ENCODE measurements around the gene JPH4.
A peak's percentile ranks its signal among the peaks of the same experiment; 100 is the strongest.

JPH4 gene

GRCh38 chr14:23563473-23564180 is 15.0 kb downstream of the JPH4 start:
- DNase-seq (ENCODE audit: low spot score), result no peak

GRCh38 chr14:23562822-23563472 is 15.6 kb downstream of the JPH4 start:
- DNase-seq (ENCODE audit: low spot score), result peak; percentile 68

DNA sequence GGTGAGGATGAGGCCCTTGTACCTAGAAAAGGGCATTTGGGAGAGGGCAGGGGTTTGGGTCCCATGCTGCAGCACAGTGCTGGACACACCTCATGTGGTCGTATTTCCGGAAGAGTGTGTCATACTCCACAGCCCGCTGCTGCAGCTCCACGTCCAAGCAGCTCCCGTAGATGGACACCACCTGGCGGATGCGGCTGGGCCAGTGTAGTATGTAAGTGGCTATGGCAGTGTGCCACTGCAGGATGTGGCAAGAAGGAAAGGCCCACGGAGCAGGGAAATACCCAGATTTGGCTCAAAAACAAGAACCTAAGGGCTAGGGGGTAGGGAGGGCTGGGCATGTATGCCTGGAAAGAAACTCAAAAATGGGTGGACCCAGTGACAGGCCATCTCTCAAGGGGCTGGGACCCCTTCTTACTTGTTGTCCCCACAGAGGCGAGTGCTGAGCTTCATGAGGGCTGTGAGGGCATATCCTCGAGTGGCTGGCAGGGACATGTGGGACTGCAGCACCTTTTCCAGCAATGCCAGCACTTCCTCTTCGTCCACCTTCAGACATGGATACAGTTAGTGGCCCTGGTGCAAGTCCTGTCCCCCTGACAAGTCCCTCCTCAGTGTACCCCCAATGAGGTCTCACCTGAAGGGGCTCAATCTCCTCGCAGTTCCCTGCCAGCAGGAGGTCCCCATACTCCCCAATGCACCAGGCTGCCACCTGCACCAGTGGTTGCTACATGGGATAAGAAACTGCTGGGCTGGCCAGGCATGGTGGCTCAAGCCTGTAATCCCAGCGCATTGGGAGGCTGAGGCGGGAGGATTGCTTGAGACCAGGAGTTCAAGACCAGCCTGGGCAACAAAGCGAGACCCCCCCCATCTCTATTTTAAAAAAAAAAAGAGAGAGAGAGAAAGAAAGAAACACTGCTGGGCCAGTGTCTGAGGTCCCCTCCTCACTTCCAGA is 16.4 kb downstream of the JPH4 start:
- DNase-seq (ENCODE audit: low spot score), result no peak

GRCh38 chr14:23561259-23561658 is 17.3 kb downstream of the JPH4 start:
- no peak for DNase-seq (ENCODE audit: low spot score)

DNA sequence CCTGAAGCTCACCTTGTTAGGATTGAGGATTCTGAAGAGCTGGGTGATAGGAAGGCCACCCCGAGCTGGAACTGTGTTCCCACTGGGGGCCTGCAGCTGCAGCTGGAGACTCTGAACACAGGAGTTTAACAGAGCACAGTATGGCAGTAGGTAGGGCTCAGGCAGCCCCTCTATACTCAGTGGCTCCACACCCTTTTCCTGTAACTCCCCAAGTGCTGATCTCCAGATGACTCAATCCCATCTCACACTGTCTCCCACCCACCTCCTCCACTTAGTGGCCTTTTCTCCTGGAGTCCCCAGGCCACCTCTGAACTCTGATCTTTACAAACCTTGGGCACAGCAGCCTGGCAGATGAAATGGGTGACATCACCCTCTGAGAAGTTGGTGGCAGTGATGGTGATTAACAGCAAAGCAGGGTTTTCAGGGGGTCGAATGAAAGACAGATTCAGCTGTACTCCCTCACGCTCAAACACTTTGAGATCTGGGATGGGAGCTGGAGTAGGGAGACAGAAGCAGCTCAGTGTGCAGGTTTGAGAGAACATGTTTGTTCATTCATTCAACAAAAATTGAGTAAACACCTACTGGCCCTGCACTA is 18.6 kb downstream of the JPH4 start:
- no peak for DNase-seq (ENCODE audit: low spot score)

DNA sequence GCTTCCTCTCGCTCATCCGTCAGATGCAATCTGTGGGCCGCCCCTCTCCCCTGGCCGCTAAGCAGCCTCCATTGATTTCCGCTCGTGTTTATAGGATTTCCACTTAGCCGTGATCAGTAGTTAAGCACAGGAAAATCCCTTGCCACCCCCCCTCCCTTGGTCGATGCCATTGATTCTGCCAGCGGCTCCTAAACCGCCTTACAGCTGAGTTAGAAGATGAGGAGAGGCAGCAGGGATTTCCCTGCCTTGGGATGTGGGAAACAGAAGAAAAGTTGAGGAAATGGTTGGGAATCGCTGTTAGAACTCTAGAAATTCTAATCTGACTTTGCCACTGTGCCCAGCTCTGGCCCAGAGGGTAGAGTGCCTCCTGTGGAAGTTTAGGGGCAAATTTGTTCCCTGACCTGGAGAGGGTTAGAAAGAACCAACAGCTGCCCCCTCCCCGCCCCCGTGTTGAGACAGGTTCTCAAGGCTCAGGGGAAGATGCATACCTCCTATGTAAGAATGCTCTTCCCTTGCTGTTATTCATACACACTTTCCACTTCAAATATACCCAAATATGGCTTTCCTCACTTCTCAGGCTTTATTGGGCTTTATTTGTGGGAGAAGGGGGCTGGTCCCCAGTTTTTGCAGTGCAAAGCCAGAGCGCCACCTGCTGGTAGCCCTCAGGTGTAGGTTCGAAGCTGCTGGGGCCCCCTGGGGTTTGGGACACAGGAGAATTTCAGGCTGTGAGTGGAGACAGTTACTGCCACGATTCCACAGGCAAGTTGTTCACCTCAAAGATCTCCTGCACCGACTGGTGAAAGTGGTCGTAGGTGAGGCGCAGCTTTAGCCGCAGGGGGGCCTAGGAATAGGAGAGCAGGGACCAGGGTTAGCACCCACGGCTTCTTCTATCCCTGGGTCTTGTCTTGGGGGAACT is 19.3 kb downstream of the JPH4 start:
- peak; percentile 76 for DNase-seq (ENCODE audit: low spot score)

- DNase-seq (ENCODE audit: low spot score), result no peak
Observed at GRCh38 chr14:23558346-23559009, 20.1 kb downstream of the JPH4 start.

DNA sequence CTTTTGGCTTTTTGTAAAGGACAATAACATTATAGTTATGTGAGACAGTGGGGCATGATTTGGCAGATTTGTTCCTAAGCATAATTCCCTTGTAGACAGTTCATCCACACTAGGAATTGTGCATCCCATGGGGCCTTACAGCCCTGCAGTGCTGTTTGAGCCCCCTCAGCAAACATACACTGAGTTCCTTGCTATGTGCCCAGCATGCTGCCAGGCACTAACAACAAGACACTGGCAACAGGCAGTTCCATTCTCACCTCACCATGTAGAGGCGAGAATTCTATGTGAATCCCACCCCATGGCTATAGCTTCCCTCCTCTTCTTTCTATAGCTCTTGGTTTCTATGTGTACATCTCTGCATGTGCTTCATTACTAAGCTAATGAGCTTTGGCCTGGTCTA is 20.6 kb downstream of the JPH4 start:
- no peak for DNase-seq (ENCODE audit: low spot score)

GRCh38 chr14:23557521-23557920 is 21.1 kb downstream of the JPH4 start:
- DNase-seq (ENCODE audit: low spot score), result no peak

DNA sequence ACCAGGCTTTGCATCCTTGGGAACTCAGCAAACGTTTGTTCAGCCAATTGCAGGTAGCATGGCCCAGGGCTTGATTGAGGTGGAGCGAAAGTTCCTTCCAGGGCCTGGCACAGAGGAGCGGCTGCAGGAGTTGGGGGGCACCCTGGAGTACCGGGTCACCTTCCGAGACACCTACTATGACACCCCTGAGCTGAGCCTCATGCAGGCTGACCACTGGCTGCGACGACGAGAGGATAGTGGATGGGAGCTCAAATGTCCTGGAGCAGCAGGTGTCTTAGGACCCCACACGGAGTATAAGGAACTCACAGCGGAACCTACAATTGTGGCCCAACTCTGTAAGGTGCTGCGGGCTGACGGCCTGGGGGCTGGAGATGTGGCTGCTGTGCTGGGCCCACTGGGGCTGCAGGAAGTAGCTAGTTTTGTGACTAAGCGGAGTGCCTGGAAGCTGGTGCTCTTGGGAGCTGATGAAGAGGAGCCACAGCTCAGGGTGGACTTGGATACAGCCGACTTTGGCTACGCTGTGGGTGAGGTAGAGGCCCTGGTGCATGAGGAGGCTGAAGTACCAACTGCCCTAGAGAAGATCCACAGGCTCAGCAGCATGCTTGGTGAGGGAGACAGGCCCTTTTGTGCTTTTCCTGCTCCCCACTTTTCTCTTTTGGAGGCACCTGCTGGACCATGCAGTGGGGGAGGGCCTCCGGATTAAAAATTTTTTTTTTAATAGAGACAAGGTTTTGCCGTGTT is 21.7 kb downstream of the JPH4 start:
- DNase-seq (ENCODE audit: low spot score), result no peak

DNA sequence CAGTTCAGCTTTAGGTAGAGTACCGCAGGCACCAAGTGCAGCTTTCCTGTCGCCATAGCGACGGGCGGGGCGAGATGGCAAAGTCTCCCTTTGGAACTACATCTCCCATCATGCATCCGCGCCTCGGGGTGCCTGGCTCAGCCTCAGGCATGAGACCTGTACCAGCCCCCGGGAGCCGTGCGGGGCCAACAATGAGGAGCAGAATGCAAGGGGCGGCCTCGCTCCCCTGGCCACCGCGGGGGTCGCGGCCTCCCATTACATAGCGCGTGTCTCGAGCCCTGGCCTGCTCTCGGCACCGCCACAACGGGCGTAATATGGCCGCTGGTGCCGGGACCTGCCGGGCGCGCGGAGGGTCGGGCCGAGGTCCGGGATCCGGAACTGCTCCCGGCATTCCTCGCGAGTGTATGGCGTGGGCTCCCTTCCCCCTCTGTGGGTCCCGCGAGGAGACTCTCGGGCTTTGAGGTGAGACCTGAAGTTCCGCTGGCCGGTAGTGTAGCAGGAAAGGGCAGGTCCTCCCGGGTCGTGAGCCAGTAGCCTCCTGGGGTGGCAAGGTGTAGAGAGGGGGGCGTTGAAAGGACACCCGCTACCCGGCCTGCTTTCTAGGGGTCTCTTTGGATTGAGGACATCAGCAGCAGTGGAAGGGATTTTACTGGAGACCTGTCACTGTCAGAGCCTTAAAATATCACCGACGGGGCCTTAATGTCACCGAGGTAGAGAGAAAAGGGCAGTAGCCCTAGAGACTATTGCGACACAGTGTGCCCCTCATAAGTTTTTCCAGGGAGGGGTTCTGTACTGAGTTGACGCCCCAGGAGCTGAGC is 22.5 kb downstream of the JPH4 start, which contains the start of gene THTPA:
THTPA (plus strand) TSS at position 390 of the 818 bp plus-strand sequence. CDS start 487 bp downstream, outside the sequence.
- DNase-seq (ENCODE audit: low spot score), result peak; percentile 96

DNA sequence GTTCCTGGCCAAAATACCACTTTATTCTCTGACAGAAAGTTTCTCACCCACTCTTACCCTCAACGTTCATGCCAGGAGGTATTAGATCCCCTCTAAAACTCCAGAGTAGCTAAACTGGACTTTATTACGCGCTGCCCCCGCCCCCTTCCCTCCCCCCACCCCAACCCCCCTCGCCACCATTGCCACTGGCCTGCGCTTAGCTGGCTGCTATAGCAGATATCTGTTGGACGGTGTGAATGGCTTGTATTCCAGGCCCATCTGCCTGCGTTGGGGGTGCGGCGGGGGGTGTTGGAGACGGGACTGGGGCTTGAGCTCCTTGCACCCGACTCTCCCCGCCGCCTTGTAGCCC is 23.1 kb downstream of the JPH4 start:
- no peak for DNase-seq (ENCODE audit: low spot score)

DNA sequence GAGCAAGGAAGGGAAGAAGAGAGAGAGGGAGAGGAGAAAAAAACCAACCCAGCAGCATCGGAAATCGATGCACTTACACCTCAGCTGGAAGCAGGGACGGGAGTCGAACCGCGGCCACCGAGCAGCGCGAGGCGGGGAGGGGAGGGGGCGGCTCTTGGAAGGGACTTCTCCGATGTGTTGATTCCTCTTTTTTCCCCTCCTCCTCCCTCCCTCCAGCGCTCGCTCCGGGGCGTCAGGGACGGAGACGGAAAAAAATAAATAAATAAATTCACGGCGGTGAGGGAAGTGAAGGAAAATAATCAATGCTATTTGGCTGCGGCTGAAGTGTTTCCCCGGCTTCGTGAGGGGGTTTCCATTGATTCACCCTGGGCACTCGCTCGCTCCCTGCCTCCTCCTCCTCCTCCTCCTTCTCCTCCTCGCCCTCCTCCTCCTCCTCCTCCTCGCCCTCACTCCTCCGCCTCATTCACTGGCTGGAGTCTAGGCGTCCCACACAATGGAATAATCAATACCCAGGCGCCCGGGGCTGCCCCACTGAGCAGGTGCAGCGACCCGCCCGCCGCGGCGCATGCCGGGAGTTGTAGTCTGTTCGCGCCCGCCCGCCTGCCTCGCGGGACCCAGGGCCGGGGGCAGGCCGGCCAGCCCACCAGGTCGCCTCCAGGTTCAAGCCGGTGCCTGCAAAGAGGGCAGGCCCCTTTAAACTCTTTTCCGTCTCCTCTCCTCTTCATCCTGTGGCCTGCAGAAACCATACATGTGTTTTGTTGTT is 27.1 kb downstream of the JPH4 start, which contains the start of gene ZFHX2:
ZFHX2 (minus strand) TSS at position 500 of the 763 bp plus-strand sequence. CDS start 16,440 bp downstream, outside the sequence.
- DNase-seq (ENCODE audit: low spot score), result peak; percentile 81

GRCh38 chr14:23550812-23551265 is 27.8 kb downstream of the JPH4 start:
- peak; percentile 35 for DNase-seq (ENCODE audit: low spot score)

DNA sequence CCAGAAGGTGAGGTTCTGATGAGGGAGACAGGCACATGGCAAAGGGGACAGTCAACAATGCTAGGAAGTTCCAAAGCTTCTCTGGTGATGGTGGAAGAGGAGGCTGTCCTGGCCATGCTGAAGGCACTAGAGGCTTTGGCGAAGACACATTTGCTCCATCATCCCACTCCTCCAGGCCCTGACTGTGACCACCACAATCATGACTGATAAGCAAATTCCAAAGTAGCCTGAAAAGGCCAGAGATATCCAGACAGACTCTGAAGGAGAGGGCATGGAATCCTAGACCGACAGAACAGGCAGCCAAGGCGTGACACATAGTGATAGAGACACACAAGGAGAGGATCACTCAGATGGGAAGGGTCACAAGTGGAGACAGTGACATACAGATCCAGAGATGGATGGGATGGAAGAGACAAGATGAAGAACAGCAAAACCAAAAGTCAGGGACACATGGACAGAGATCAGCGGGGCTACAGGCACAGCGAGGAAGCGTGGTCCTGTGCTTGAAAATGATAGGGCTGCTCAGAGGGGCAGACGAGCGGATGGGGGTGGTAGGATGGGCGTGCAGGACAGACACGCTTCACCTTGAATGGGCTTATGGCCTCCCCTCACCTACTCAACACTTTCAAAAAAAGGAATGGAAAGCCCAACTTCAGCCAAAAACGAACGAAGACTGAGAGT is 28.3 kb downstream of the JPH4 start:
- DNase-seq (ENCODE audit: low spot score), result no peak

GRCh38 chr14:23548351-23549318 is 30.0 kb downstream of the JPH4 start:
- peak; percentile 46 for DNase-seq (ENCODE audit: low spot score)
